ENCODE data around the gene FBXO11.

DNA sequence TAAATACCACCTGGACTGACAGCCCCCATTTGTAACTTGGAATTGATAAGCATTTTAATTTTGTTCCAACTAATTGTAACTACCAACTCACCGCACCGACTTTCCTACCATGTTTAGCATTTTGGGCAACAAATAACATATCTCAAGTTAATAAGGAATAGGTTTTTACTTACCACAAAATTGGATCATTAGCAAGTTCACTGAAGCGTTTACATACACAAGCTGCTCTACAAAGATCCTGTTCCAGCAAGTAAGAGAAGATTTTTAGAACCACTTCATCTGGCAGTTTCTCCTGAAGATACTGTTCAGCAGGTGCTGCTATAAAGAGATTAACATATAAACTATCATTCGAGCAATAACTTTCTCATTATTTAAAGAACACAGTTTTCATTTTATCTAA, 67.6 kb downstream of the FBXO11 start:
- TF ChIP-seq, protein P1, sequence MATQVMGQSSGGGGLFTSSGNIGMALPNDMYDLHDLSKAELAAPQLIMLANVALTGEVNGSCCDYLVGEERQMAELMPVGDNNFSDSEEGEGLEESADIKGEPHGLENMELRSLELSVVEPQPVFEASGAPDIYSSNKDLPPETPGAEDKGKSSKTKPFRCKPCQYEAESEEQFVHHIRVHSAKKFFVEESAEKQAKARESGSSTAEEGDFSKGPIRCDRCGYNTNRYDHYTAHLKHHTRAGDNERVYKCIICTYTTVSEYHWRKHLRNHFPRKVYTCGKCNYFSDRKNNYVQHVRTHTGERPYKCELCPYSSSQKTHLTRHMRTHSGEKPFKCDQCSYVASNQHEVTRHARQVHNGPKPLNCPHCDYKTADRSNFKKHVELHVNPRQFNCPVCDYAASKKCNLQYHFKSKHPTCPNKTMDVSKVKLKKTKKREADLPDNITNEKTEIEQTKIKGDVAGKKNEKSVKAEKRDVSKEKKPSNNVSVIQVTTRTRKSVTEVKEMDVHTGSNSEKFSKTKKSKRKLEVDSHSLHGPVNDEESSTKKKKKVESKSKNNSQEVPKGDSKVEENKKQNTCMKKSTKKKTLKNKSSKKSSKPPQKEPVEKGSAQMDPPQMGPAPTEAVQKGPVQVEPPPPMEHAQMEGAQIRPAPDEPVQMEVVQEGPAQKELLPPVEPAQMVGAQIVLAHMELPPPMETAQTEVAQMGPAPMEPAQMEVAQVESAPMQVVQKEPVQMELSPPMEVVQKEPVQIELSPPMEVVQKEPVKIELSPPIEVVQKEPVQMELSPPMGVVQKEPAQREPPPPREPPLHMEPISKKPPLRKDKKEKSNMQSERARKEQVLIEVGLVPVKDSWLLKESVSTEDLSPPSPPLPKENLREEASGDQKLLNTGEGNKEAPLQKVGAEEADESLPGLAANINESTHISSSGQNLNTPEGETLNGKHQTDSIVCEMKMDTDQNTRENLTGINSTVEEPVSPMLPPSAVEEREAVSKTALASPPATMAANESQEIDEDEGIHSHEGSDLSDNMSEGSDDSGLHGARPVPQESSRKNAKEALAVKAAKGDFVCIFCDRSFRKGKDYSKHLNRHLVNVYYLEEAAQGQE (IDR thresholded peaks at IDR 0.05; ENCODE audit: insufficient read depth in 1 of 2, low read depth in 2 of 2, low read length in 2 of 2) = no peak
- TF ChIP-seq SIN3A (IDR thresholded peaks at IDR 0.05; ENCODE audit: borderline replicate concordance, insufficient read depth, low read length) (no peak), POLR2AphosphoS5 (IDR thresholded peaks at IDR 0.05; ENCODE audit: low read depth, low read length) (no peak), FOXP2 (optimal IDR thresholded peaks at IDR 0.05; ENCODE audit: borderline replicate concordance, extremely low read depth, extremely low read length, insufficient read depth) (no peak), TAF1 (IDR thresholded peaks at IDR 0.05; ENCODE audit: borderline replicate concordance, insufficient read depth, low read length) (no peak)
